Colon (tissue), 2 donors: Measurements from ENCODE around the gene RPL38.
"Not testable (repeated sequence)": the region's sequence is repeated elsewhere in the genome, so short reads cannot be mapped to it uniquely, and the experiment has no call there.

Experiments
- FAIRE-seq: peaks from 2 replicates; lab custom pipeline; 2012; peaks lifted over from hg19 to GRCh38; lab: Jason Lieb, UNC
- donor health status: control.
- donor health status: control.

RPL38 gene

DNA sequence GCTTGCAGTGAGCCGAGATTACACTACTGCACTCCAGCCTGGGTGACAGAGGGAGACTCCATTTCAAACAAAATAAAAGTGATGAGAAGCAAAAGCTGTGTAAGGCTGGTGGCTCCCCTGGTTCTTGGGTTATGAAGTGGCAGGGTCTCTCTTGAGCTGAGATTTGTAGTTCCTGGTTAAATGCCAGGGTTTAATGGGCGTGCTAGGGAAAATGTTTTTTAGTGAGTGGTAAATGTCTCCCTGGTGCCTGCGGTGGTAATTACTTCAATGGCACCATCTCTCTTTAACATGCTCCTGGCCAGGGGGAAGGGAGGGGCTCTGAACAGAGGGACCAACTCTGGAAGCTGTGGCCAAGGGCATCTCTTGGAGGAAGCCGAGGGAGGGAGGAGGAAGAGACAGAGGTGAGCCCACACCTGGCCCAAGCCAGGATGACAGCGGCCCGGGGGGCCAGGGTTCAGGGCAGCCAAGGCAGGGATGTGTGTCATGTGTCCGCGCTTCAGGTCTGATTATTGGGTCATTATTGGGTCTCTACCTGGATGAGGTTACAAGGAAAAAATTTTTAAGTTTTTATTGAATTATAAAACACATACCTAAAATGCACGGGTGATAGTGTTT is 17.8 kb upstream of the RPL38 start:
- no peak for FAIRE-seq

DNA sequence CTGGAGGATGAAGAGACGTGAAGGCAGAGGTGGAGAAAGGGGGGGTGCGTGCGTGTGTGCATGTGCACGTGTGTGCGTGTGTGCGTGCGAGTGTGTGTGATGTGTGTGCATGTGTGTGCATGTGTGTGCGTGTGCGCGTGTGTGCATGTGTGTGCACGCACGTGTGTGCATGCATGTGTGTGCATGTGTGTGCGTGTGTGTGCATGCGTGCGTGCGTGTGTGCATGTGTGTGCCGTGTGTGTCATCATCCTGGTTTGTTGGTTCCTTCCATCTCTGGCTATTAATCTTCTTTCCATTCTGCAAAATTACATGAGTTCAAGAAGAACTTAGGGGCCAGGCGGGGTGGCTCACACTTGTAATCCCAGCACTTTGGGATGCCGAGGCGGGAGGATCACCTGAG is 17.0 kb upstream of the RPL38 start:
- no peak for FAIRE-seq

DNA sequence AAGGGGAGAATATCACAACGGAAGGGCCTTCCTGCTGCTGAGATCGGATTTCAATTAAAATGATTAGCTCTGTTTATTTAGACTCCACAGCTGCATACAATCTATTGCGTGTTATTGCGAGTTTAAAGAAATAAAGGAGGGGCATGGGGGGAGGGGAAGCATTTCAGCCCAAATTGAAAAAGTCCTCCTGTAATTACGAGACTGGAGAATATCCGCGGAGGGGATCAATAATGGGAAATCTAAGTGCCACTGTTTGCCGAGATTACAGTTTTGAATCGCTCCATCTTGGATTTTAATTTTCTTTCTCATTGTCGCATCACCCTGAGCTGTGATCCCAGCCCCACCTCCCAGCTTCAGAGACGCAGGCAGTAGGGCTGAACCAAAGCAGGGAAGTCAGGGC is 15.7 kb upstream of the RPL38 start:
- no peak for FAIRE-seq

DNA sequence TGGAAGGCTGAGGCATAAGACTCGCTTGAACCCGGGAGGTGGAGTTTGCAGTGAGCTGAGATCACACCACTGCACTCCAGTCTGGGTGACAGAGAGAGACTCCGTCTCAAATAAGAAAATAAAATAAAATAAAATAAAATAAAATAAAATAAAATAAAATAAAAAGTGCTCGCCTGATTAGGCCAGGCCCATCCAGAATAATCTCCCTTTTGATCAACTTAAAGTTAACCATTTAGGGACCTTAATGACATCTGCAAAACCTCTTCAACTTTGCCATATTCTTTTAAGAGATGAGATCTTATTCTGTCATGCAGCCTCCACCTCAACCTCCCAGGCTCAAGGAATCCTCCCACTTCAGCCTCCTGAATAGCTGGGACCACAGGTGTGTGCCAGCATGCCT is 14.8 kb upstream of the RPL38 start:
- not testable (repeated sequence) for FAIRE-seq

DNA sequence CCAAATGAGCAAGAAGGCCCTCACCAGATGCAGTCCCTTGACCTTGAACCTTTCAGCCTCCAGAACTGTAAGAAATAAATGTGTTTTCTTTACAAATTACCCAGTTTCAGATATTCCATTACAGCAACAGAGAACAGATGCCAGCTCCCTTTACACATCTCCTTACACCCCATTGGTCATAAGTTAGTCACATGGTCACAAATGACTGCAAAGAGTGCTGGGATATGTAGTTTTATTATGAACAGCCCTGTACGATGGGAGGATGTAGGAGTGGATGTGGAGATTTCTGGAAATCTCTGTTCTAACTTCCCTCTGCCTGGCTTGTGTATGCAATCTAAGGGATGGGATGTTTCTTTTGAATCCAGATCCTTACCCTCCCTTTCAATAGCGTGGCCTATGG is 13.3 kb upstream of the RPL38 start:
- FAIRE-seq = no peak

DNA sequence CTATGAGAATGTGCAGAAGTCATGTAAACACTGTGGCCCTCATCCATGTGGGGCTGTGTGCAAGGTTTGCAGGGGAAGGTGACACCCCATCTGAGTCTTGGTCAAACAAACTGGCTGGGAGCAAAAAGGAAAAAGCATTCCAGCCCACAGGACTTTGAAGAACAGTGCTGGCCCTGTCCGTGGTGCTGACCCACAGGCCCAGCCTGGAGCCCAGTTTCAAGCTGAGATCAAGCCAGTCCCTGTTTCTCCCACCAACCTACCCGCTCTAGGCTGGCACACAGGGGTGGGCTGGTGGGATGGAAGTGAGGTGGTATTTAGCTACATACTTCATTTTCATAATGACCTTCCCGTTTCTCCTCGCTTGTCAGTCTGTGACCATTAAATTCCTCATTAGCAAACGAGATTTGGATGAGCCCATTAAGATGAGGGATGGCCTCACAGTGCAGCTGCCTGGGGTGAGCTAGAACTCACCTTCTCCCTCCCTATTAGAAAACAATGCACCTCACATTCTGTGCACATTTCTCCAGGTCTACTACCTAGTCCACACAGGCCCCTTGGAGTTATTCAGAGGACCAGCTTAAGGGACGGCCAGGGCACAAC is 12.6 kb upstream of the RPL38 start:
- no peak for FAIRE-seq

DNA sequence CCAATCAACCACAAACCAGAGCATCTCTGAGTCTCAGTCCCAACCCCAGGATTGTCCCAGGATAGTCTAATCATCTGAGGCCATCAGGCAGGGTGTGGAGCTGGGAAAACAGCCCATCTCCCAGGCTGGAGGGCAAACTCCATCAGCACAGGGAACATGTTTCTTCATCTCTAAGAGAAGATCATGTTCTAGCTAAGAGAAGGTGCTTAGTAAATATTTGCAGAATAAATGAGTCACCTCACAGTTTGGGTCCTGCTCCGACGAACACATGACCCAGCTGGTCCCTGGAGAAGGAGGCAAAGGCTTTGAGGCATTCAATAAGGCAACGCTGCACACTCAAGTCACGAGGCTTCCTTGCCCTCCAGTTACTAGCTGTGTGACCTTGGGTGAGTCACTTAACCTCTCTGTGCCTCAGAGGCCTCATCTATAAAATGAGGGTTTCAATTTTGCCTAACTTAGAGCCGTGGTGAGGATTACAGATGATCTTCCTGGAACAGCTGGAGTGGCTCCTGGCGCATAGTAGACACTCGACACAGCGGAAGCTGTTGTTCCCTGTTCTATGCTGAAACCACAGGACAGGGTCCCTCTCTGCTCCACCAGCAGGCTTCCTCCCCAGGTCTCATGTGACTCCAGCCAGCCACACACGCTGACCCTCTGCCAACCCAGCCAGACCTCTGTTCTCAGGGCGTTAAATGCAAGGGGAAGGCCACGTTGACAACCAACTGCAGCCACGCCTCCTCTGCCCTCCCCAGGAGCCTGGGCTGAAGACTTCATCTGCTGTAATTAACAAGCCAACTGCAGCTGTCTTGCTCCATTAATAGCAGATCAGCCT is 10.3 kb upstream of the RPL38 start:
- no peak for FAIRE-seq

DNA sequence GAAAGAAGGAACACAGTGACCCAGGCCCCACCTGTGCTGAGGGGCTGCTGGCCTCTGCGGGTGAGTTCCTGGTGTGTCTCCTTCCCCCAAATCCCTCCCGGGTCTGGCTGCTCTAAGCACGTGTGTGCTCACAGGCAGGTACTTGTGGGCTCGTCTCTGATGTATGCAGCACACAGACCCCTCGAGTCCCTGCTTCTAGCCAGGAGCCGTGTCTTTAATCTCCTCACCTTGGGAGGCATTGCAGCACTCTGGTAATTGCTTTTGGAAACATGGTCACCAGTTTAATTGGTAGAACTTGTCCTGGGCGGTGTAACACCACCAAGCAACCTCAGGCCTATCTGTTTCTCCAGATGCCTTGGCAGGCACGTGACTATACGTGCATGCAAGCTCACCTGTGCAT is 8.8 kb upstream of the RPL38 start:
- no peak for FAIRE-seq

DNA sequence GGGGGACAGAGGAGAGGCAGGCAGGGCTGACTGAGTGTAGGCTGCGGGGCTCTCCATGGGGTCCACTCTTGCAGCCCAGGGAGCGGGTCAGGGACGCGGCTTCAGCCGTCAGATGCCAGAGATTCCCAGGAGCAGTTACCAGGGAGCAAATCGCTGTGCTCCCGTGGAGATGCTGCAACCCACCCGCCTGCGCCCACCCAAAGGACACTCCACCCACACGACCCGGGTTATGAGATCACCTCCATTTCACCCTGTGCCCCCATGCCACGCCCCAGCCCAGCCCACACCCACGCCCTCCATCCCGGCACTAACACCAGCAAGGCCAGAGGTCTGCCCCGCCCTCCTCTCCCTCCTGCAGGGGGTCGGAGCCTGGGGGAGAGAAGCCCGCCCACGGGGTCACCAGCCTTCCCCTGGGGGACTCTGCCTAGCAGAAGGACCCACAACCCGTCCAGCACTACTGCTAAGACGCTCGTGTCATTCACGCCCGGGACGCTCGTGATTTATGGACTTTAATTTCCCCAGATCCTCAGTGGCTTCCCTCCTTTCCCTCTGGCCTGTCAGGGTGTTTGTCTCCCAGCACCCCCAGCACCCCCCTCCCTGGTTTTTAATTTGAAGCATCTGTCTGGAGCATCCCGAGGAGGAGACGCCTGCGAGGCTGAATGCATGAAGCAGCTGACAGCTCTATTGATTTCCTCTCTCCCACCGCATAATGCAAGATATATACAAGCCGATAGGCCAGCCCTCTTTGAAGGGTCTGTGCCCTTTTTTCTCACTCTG is 6.7 kb upstream of the RPL38 start:
- no peak for FAIRE-seq

DNA sequence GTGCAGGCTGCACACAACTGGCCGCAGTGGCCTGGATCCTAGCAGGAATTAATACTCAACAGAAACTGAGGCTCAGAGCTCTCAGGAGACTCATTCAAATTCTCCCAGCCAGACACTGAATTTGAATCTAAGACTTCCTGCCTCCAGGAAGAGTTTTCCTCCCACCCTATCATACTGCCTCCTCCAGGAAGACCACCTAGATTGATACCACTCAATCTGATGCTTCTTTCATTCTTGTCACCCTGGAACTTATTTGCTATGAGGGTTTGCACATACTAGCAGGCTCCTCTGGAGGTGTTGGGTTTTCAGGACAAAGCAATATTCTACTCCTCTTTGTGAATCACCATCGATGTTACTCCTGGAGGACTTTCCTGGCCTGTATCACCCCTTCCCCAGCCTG is 5.7 kb upstream of the RPL38 start:
- FAIRE-seq = no peak

DNA sequence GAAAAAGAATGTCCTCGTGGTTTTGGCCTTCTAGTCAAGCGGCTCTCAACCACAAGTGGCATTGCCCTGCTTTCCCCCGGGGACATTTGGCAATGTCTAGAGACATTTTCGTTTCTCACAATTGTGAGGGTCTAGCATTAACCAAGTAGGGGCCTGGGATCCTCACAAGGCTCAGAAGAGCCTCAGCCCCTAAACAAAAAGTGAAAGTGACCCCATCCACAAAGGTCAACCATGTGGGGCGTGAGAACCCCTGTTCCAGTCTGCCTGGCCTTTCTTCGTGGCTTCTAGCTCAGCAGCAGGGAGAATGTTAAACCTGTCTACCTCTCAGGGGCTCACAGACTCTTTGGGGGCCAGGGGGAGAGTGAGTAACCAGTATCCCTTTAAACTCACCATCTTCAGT is 4.8 kb upstream of the RPL38 start:
- no peak for FAIRE-seq

DNA sequence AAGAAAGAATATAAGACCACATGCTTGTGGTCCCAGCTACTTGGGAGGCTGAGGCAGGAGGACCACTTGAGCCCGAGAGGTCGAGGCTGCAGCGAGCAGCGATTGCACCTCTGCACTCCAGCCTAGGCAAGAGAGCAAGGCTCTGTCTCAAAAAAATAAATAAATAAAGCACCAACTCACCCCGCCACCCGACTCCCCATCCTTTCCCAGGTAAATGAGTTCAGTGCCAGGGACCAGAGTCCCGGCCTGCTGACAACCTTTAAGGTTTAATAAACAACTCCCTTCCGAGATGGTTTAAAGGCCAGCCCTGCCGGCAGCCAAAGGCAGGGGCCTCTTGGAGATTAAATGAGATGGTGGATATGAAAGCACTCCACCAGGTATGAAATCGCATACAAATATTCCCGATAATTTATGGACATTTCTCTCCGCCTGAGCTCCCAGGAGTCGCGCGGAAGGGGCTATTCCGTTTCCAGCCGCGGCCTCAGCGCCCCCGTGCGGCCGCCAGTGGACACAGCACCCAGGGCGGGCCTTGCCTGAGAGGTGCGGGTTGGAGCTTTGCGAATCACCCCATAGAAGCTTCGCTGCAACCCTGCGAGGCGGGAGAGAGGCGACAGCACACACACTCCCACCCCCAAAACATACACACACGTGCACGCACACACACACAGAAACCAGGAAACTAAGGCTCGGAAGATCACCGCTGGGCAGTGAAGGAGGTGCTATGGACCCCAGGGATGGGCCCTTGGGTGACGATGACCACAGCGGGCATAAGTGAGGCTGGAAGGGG is 4.0 kb upstream of the RPL38 start:
- FAIRE-seq = no peak

DNA sequence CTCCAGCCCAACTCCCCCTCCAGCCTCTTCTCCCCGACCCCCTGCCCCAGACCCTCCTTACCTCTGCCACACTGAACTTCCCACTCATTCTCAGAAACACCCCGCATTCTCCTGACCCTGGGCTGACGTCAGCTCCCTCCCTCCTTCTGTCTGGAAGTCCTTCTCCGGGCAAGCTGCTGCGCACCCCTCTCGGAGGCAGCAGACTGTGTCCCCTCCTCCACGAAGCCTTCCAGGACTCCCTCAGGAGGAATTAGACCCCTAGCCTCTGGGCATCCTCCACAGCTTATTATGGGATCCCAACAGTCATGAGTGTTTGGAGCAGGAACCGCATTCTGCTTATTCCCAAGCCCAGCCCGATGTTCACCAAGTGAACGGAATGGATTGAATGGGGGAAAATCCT is 3.4 kb upstream of the RPL38 start:
- FAIRE-seq = no peak

DNA sequence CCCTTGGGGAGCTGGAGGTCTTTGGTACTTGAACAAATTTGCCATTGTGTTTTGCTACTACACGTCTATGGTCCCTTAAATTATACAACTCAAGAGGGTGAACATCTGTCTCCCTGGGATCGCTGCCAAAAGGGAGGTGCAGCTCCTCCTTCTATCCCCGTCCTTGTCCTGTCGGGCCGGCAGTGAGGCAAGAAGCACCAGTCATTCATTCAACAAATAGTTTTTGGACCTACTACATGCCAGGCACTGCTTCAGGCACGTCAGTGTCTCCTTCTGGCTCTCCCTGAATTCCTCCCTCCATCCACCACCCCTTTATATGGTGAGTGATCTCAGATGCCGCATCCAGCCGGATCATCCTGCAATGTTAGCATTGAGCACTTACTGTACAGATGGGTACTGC is 2.2 kb upstream of the RPL38 start:
- no peak for FAIRE-seq

DNA sequence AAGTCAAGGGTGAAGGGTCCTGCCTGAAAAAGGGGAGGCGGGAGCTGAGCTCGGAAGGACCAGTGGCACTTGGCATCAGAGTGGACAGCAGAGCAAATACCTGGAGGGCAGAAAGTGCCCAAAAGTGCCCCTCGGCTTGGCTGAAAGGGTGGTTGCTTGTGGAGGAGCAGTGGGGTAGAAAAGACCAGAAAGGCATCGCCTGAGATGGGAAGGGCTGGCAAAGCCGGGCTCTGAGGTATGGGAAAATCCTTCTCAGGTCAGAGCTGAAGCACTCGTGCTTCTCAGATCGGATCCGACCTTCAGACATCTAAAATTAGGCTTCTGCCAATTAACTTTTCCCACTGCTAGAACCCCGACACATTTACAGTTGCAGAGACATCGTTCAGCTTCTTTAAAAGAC is 1.5 kb upstream of the RPL38 start:
- FAIRE-seq = no peak

DNA sequence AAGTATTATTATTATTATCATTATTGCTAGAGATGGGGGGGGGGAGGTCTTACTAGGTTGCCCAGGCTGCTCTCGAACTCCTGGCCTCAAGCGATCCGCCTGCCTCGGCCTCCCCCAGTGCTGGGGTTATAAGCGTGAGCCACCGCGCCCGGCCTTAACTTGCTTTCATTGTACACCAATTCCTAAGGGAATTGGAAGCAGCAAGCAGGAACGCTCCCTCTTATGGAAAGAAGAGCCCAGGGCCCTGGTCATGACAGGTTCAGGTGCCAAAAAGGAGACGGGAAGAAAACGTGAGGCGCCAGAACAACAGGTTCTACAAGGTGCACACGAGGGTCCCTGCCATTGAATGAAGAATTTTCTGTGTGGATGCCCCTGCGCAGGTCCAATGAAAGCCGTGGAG is 540 bp upstream of the RPL38 start:
- FAIRE-seq = no peak

DNA sequence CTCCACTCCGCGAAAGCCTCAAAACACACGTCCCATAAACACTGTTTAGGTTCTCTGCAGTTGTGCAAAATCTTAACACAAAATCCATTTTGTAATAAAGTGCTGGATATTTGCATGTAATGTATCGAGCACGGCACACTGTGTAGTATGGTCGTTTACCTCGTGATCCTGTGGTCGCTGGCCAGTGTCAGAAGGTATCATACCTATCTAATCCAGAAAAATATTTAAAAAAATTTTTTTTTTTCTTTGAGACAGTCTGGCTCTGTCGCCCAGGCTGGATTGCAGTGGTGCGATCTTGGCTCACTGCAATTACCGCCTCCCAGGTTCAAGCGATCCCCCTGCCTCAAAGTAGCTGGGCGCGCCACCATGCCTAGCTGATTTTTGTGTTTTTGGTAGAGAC is 996 bp downstream of the RPL38 start:
- no peak for FAIRE-seq

DNA sequence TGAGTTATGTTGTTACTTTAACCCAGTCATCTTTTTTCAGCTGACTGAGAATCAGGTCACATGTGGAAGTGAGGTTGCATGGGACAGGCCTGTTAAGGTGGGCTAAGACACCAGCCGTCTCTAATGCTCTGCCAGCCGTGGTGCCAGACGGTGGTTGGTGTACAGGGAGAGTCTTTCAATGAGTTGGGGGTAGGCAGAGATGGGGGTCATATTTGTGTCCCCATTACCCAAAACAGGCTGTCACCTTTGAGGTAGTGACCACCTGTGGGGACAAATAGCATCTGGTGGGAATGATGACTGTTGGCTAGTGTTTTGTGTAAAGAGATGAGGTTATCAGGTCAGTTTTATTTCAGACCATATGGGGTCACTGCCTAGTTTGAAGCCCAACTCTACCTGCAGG is 1.8 kb downstream of the RPL38 start:
- FAIRE-seq = no peak

DNA sequence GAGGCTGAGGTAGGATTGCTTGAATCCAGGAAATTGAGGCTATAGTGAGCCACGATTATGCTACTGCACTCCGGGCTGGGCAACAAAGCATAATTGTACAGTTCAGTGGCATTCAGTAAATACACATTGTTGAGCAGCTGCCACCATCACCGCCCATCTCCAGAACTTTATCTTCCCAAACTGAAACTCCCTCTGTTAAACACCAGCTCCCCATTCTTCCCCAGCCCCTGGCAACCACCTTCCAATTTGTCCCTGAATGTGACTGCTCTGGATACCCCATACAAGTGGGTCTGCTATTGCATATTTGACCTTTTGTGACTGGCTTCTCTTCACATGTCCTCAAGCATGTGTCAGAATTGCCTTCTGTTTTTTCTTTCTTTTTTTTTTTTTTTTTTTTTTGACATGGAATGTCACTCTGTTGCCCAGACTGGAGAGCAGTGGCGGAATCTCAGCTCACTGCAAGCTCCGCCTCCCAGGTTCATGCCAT is 2.9 kb downstream of the RPL38 start:
- no peak for FAIRE-seq

DNA sequence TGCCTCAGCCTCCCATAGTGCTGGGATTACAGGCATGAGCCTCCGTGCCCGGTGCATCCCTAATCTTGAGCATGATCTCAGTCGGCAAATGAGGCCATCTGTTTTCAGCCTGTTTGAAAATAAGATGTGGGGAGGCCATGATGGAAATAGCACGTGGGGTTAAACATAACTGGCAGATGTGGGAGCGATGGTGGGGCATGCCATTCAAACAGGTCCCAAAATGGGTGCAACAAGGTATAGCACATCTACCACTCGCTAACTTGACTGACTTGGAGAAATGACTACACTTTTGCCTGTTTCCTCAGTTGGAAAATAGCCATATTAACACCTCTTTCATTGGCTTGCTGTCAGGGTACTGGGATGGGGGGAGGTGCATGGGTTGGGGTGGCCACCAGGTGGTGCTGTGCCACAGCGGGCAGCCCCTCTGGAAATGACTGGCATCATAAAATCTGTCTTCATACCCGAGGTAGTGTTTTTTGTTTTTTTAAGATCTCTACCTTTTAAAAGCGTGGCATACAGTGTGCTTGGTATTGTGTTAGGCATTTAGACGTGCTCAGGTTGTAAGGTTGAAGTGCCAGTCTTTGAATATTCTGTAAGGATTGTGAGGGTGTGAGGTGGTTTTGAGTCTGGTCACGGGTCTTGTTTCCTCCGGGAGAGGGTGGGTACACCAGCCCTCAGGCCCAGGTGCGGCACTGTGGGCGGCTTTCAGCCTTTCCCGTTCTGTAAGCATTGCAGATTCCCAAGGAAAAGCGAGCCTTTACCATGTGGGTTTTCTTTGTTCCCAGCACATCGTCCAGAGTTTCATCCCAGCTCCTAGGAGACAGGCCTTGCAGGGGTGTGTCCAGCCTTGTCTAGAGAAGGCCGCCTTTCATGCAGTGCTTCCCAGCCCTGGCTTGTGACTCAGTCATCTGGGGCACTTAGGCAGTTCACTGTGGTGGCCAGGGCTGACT is 7.0 kb downstream of the RPL38 start:
- no peak for FAIRE-seq
